Cardiac septum (tissue), 1 donor: Measurements from ENCODE around the gene MTFMT. TPM values are rescaled to one million over a fixed set of nuclear protein-coding genes. Genes with fewer than 3 reads are reported as not detected.
"Not testable (repeated sequence)": the region's sequence is repeated elsewhere in the genome, so short reads cannot be mapped to it uniquely, and the experiment has no call there.

Source experiments
- DNase-seq: peaks from one replicate; pipeline ENCODE4 v3.0.0-alpha.2; 2020; ENCODE audit warnings: low spot score
- intact Hi-C: fragments of 100-400 bp; cut with DNase I; formaldehyde crosslinking; loops from one replicate; pipeline ENCODE4 v1.14.0; 2022
- long read RNA-seq: library from polyadenylated mRNA; unstranded; transcript quantifications from one replicate; pipeline ENCODE4 v2.0.0, GENCODE V29; 2021
- total RNA-seq: library from RNA; stranded (reverse); fragmentation: NEBNext Ultra II Directional; extraction: Animal tissue kit (Norgen Biotek cat#: 25700); gene quantifications from one replicate; pipeline ENCODE4 v1.2.1, GENCODE V29; 2021
- donor health status: DM: no; HTN: no; CAD: no.

MTFMT gene
- 18.4 TPM for total RNA-seq
- long read RNA-seq, transcript MTFMT-201 (9 exons, 2,734 nt), result major isoform, 25 of 38 reads
- long read RNA-seq, partial matches to known transcripts, result 3 of 38 reads
- long read RNA-seq, other reads (novel, unspliced or antisense), result 10 of 38 reads

DNA sequence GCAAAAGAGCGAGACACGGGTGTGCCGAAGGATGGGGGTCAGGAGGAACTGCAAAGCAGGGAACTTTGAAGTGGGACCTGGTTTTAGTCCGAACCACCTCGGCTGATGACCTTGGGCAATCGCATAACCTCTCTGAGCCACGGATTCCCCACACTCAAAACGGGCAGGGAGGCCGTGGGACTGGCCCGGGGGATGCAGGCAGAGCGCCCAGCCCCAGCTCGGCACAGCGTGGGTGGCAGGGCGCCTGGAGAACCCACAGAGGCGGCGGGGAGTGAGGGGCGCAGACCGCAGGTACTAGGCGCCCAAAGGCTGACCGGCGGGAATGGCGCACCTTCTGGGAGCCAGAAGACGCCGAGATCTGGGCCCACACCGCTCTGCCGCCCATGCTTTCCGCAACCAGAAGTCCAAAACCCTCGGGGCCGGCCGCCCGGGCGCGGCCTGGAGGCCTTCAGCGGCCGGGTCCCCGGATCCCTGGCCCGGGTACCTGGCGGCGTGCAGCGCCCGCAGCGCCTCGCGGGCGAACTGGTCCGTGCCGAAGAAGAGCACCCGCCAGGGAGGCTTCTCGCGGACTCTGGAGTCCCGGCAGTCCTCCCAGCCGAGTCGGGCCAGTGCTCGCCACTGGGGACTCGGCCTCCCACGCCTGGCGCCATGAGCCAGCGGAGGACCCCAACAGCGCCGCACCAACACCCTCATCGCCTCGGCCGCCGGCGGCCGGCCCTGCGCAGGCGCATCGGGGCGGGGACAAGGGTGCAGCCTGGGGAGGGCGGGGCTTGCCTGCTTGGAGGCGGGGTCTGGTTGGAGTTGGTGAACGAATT, at the start of gene MTFMT:
TSS of gene MTFMT (minus strand) at position 719 of the 815 bp plus-strand sequence. CDS start at position 693, 26 bp downstream.
- intact Hi-C loops, result loop anchor here (5.0 kb wide), 1 partner anchor 42 kb away; the partner anchor contains the start of gene SPG21
- peak; percentile 97 for DNase-seq

DNA sequence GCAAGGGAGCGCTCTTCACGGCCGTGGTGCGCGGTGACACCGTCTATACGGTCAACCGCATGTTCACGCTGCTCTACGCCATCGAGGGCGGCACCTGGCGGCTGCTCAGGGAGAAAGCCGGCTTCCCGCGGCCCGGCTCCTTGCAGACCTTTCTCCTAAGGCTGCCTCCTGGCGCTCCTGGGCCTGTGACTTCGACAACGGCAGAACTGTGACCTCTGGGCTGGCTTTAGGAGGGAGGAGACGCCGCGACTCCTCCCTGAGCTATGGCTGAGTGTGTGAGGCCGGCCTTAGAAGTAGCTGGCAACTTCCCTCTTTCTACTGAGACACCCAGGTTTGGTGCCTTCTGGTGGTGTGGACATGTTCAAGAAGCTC, 48.5 kb upstream of the MTFMT start:
- intact Hi-C loops, result no loop called here
- no peak for DNase-seq

DNA sequence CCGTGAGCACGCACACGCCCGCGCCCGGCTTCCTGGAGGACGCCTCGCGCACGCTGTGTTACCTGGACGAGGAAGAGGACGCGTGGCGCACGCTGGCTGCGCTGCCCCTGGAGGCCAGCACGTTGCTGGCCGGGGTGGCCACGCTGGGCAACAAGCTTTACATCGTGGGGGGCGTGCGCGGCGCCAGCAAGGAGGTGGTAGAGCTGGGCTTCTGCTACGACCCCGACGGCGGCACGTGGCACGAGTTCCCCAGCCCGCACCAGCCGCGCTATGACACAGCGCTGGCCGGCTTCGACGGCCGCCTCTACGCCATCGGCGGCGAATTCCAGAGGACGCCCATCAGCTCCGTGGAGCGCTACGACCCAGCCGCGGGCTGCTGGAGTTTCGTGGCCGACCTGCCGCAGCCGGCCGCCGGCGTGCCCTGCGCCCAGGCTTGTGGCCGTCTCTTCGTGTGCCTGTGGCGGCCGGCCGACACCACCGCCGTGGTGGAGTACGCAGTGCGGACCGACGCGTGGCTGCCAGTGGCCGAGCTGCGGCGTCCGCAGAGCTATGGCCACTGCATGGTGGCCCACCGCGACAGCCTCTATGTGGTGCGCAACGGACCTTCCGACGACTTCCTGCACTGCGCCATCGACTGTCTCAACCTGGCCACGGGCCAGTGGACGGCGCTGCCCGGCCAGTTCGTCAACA, 48.0 kb upstream of the MTFMT start:
- intact Hi-C loops, result no loop called here
- DNase-seq, result no peak

DNA sequence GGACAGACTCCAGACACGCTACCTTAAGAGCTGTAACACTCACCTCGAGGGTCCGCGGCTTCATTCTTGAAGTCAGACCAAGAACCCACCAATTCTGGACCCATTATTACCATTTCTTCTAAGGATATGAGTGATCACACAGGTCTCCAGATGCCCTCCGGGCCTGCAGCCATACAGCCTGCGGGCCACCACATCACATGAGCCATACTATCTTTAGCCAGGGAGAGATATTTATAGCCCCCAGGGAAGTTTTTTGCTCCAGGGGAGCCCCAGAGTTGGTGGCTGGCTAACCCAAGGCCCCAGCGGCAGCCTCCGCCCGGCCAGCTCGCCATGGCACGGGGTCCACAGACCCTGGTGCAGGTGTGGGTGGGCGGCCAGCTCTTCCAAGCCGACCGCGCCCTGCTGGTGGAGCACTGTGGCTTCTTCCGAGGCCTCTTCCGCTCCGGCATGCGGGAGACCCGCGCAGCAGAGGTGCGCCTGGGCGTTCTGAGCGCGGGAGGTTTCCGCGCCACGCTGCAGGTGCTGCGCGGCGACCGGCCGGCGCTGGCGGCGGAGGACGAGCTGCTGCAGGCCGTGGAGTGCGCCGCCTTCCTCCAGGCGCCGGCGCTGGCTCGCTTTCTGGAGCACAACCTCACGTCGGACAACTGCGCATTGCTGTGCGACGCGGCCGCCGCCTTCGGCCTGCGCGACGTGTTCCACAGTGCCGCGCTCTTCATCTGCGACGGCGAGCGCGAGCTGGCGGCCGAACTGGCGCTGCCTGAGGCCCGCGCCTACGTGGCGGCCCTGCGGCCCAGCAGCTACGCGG, 47.2 kb upstream of the MTFMT start, which contains the start of gene KBTBD13:
TSS of gene KBTBD13 (plus strand) at position 261 of the 805 bp plus-strand sequence. CDS start at position 331, 70 bp downstream.
- intact Hi-C loops, result no loop called here
- DNase-seq, result no peak

DNA sequence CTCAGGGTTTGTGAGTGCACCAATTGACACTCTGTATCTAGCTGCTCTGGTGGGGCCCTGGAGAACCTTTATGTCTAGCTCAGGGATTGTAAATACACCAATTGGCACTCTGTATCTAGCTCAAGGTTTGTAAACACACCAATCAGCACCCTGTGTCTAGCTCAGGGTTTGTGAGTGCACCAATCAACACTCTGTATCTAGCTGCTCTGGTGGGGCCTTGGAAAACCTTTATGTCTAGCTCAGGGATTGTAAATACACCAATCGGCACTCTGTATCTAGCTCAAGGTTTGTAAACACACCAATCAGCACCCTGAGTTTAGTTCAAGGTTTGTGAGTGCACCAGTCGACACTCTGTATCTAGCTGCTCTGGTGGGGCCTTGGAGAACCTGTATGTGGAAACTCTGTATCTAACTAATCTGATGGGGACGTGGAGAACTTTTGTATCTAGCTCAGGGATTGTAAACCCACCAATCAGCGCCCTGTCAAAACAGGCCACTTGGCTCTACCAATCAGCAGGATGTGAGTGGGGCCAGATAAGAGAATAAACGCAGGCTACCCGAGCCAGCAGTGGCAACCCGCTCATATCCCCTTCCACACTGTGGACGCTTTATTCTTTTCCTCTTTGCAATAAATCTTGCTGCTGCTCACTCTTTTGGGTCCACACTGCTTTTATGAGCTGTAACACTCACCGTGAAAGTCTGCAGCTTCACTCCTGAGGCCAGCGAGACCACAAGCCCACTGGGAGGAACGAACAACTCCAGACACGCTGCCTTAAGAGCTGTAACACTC, 46.4 kb upstream of the MTFMT start:
- DNase-seq, intact Hi-C loops: not testable (repeated sequence)

DNA sequence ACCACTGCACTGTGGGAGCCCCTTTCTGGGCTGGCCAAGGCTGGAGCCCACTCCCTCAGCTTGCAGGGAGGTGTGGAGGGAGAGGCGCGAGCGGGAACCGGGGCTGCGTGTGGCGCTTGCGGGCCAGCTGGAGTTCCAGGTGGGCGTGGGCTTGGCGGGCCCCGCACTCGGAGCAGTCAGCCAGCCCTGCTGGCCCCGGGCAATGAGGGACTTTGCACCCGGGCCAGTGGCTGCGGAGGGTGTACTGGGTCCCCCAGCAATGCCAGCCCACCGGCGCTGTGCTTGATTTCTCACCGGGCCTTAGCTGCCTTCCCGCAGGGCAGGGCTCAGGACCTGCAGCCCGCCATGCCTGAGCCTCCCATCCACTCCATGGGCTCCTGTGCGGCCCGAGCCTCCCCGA, 45.5 kb upstream of the MTFMT start:
- intact Hi-C loops, result not testable (repeated sequence)

DNA sequence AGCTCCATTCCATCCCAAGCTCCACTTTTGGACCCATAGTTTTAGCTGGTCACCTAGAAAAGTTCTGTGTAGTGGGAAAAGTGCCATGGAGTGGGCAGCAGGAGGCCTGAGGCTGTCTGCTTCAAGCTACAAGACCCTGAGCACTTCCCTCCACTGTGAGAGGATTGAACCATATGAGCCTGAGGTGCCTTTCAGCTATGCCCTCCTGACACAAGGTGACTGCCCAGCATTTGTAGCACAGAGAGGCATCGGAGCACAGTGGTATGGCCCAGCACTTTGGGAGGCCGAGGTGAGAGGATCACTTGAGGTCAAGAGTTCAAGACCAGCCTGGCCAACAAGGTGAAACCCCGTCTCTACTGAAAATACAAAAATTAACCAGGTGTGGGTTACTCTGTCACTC, 43.2 kb upstream of the MTFMT start:
- intact Hi-C loops, result loop anchor here (2.0 kb wide), 1 partner anchor 18 kb away; no protein-coding TSS in a partner anchor
- no peak for DNase-seq

More for the DNA sequence above, 45.5 kb upstream of the MTFMT start:
- DNase-seq, result not testable (repeated sequence)

DNA sequence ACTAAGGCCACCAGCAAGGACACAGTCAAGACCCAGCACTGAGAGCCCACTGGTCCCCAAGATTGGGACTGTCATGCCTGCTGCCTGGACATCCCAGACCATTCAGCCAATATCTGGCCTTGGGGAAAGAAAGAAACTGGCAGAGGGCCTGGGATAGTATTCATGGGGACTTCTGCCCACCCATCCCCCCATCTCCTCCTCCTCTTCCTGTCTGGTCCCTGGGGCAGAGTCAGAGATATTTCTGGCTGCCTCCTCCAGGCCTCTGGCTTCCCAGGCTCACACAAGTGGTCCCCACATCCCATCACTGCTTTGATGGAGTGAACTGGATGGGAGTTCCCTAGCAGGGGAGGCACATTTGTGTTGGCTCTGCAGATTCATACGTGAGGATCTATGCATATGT, 42.6 kb upstream of the MTFMT start:
- intact Hi-C loops, result loop anchor here (2.0 kb wide), 1 partner anchor 17 kb away; no protein-coding TSS in a partner anchor
- DNase-seq, result no peak

DNA sequence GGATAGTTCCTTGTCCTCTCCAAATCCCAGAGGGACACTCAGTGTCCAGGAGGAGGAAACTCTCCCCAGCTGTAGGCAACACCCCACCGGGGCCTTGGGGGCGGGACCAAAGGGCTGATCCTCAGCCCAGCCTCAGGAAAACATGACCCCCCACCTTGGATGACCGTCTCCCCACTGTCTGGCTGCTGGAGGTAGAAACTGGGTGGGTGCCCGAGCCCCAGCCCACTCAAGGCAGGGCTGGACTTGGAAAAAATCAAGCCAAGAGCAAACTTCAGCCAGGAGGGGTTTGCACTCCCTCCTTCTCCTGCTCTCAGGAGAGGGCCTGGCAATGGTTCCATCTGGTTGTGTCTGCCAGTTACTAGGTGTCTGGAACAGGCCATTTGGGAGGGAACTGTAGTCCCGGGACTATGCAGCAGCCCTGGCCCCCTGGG, 42.0 kb upstream of the MTFMT start:
- intact Hi-C loops, result no loop called here
- DNase-seq, result no peak

DNA sequence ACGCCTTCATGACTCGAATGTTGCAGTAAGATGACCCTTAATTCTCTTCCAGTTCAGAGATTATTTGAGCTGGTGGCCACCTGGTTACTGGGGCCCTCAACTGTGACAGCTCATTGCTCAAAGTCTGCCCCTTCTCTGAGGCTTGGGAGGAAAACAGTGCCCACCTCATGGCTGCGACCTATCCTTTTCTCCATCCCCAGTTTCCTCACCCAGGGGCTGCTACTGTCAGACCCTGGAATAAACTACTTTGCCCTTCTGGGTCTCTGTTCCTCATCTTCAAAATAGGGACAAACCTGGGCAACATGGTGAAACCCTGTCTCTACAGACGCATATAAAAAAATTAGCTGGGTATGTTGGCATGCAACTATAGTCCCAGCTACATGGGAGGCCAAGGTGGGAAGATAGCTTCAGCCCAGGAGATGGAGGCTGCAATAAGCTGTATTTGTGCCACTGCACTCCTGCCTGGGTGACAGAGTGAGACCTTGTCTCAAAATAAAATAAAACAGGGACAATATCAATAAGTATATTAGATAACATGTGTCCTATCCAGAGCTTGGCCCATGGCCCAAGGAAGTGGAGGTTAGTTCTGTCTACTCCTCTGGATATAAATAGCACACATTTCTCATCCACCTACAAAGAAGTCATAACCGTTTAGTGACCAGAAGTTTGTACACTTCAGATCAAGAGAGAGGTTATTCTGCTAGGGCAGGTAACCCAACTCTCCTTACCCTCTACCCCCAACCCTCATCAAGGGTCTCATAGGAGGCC, 40.5 kb upstream of the MTFMT start:
- intact Hi-C loops, result no loop called here
- DNase-seq, result no peak

DNA sequence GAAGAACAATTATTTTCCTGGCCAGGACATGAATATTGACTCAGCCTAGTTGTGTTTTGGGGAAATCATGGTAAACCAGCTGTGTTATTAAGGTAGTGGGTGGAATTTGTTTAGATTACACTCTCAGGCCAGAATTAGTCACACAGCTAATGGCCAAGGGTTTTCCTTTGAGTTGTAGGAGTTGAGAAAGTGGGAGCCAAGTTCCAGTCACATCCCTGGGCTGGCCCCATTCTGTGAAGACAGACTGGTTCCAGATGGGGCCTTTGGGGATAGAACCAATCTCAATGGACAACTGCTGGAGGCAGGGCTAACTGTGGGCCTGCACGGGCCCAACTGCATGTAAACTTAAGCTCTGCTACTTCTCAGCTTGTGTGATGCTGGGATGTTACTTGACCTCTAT, 39.7 kb upstream of the MTFMT start:
- no peak for DNase-seq
- intact Hi-C loops, result no loop called here

DNA sequence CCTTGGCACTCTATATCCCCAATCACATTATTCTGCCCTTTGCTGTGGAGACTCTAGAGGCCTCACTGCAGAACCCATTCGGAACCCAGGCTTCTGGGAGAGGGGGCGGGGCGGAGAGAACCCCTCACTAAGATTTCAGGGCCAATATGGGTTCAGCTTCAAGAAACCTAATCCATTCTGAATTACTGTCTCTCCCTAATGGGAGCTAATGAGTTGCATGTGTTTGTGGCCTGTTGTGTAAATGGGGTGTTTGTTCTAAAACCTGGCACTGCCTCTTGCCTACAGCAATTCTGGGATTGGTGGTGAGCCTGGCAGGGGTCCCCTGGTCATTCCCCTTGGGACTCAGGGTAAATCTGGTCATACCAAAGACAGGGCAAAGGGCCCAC, 39.0 kb upstream of the MTFMT start:
- DNase-seq, result no peak
- intact Hi-C loops, result no loop called here

DNA sequence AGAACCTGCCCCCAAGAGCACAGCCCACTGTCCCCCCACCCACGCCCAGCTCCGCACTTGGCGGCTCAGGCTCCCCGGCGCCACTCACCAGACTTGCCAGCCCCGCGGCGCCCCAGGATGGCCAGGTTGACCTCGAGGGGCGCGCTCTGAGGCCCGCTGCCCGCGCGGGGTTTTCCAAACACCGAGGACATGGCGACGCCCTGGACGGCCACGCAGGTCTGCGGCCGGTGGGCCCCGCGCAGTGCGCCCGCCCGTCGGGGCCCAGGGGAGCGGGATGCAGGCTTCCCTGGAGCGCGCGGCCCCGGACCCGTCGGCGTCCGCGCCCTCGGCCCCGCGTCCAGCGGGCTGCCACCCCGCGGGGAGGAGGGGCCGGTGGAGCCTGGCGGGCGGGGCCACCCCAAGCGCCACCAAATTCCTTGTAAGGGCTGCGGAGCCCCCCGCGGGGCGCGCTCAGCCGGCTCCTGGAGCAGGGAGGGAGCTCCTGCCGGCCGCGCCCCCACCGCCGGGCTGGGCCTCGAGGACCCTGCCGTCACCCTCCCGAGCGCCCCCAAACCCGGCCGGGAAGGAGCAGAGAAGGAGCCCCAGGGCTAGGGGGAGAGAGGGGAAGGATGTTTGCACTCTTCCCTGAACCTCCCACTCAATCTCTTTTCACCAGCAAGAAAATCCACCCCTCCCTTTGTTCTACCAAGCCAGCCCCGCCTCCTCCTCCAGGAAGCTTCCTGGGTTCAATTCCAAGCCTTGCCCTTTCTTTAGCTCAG, 38.4 kb upstream of the MTFMT start, which contains the start of gene RASL12:
TSS of gene RASL12 (minus strand) at position 347 of the 758 bp plus-strand sequence. CDS start at position 191, 156 bp downstream.
- DNase-seq, result no peak
- intact Hi-C loops, result no loop called here

DNA sequence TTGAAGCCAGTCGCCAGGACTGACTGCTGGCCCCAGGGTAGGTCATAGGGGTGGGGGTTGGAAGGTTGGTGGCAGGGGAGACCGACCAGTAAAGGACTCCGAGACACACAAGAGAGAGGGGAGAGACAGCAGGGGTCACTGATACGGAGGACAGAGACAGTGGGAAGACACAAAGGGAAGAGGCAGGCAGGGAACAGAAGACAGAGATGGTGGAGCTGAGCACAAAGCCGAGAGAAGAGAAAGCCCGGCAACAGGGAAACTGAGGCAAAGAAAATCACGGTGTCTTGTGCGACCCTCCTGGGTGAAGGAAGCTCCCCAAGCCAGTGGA, 37.8 kb upstream of the MTFMT start:
- intact Hi-C loops, result no loop called here
- DNase-seq, result no peak

DNA sequence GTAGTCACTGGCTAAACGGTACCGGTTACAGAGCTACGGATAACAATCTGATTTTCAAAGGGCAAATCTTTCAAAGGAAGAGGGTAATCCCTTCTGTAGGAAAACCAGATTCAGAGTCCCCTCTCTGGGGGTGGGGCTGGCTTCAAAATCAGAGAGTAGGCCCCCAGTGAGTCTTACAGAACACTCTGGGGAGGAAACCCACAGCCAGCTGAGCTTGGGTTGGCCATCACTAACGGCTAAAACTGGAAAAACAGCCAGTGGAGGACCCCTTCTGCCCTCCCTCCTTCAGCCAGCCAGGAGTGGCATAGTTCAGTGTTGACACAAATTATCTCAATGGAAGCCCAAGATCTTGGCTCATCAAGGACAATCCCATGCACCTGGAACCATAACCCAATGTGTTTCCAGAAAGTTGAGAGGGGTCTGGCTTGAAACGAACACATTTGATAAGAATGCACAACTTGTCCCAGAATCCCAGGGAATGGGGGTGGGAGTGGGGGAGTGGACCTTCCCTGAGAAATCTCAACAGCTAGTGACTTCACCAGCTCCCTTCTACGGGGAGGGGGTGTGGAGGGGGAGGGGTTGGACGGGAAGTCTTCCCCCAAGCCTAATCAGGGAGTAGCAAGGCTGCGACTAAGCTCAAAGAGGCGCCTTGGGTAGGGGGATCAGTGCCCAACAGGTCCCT, 37.3 kb upstream of the MTFMT start:
- DNase-seq, result no peak
- intact Hi-C loops, result no loop called here

DNA sequence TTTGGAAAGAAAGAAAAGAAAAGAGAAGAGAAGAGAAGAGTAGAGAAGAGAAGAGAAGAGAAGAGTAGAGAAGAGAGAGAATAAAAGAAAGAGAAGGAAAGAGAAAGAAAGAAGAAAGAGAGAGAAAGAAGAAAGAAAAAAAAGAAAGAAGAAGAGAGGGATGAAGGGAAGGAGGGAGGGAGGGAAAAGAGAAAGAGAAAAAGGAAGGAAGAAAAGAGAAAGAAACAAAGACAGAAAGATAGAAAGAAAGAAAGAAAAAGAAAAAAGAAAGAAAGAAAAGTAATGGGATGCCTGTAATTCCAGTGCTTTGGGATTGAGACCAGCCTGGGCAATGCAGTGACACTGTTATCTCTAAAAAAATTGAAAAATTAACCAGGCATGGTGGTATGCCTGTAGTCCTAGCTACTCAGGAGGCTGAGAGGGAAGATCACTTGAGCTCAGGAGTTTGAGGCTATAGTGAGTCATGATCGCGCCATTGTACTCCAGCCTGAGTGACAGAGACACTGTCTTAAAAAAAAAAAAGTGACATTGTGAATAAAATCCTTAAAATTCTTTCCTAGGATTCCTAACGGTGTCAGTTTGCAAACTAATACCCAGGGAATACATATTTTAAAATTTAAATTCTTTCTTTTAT, 36.7 kb upstream of the MTFMT start:
- intact Hi-C loops, result no loop called here
- no peak for DNase-seq
